HepG2 (cell line): ENCODE results near the gene COL27A1. TPM values are rescaled to one million over a fixed set of nuclear protein-coding genes. Genes with fewer than 3 reads are reported as not detected.

Source experiments
- BRD4 ChIP-seq: sonication (generic); formaldehyde crosslinking; IDR thresholded peaks from 2 replicates; pipeline ENCODE4 v1.4.0; 2020; ENCODE audit warnings: missing genetic modification reagents
- FOXA1 ChIP-seq, 2 experiments: fragments of 450-650 bp in 1 of 2; sonication (generic) in 1 of 2; formaldehyde crosslinking in 1 of 2; IDR thresholded peaks; 2 replicates each; pipeline versions ENCODE4 v1.4.0 to v1.6.1; 2016 to 2020; ENCODE audit warnings: missing genetic modification reagents in 1 of 2
- GABPA ChIP-seq, 2 experiments: IDR thresholded peaks; 2 replicates each; pipeline ENCODE4 v1.6.1; 2011 to 2016; ENCODE audit warnings: low read depth in 2 of 2, low read length in 1 of 2, missing biosample characterization in 1 of 2, missing genetic modification characterization in 1 of 2
- HNRNPL ChIP-seq: fragments of 200-400 bp; formaldehyde crosslinking; IDR thresholded peaks from 2 replicates; pipeline ENCODE4 v1.6.1; 2017; ENCODE audit warnings: mild to moderate bottlenecking, low read depth, low read length
- MED13 ChIP-seq: sonication (generic); formaldehyde crosslinking; IDR thresholded peaks from 2 replicates; pipeline ENCODE4 v1.5.0; 2020; ENCODE audit warnings: missing genetic modification reagents
- NBN ChIP-seq: fragments of 450-650 bp; conservative IDR thresholded peaks from 2 replicates; pipeline ENCODE4 v1.6.1; 2017
- NONO ChIP-seq, 2 experiments: fragments of 450-650 bp in 1 of 2; sonication (generic) in 1 of 2; formaldehyde crosslinking in 1 of 2; IDR thresholded peaks in 1 of 2; conservative IDR thresholded peaks in 1 of 2; 2 replicates each; pipeline versions ENCODE4 v1.6.1 to v1.8.0; 2017 to 2022; ENCODE audit warnings: mild to moderate bottlenecking in 1 of 2, missing genetic modification reagents in 1 of 2, moderate library complexity in 1 of 2
- NR2F2 ChIP-seq: IDR thresholded peaks from 2 replicates; pipeline ENCODE4 v1.6.1; 2012; ENCODE audit warnings: low read depth, inconsistent platforms, borderline replicate concordance
- POLR2AphosphoS2 ChIP-seq: IDR thresholded peaks from 2 replicates; pipeline ENCODE4 v1.6.1; 2011; ENCODE audit warnings: low read depth, low read length, improper control_type of control experiment
- REPIN1 ChIP-seq: sonication (generic); formaldehyde crosslinking; IDR thresholded peaks from 2 replicates; pipeline ENCODE4 v1.8.0; 2022; ENCODE audit warnings: missing genetic modification reagents, low read depth, mild to moderate bottlenecking, borderline replicate concordance
- SRSF1 ChIP-seq: fragments of 200-400 bp; formaldehyde crosslinking; optimal IDR thresholded peaks from 2 replicates; pipeline ENCODE3; 2017; ENCODE audit warnings: mild to moderate bottlenecking, low read depth, low read length, moderate library complexity
- U2AF1 ChIP-seq: fragments of 200-400 bp; formaldehyde crosslinking; optimal IDR thresholded peaks from 2 replicates; pipeline ENCODE3; 2017; ENCODE audit warnings: mild to moderate bottlenecking, low read depth, low read length
- ZNF3 ChIP-seq: IDR thresholded peaks from 2 replicates; pipeline ENCODE4 v1.7.0; 2017; ENCODE audit warnings: inconsistent platforms
- ZNF546 ChIP-seq: sonication (generic); formaldehyde crosslinking; conservative IDR thresholded peaks from 2 replicates; pipeline ENCODE4 v1.8.1; 2023; ENCODE audit warnings: mild to moderate bottlenecking, missing genetic modification reagents
- ZNF550 ChIP-seq: sonication (generic); formaldehyde crosslinking; IDR thresholded peaks from 2 replicates; pipeline ENCODE4 v1.4.0; 2020; ENCODE audit warnings: mild to moderate bottlenecking, missing genetic modification reagents, borderline replicate concordance
- polyA plus RNA-seq, 8 experiments: library from polyadenylated mRNA; depleted of rRNA in 3 of 8; stranded (reverse) in 7 of 8; unstranded in 1 of 8; fragments of >200 nt; fragmentation: Illumina TruSeq in 4 of 8; extraction: Trizol in 4 of 8; gene quantifications; 2 replicates each; pipeline versions ENCODE4 v1.2.1 to v1.2.3, GENCODE V29; 2011 to 2016; ENCODE audit warnings: low read depth in 4 of 8, missing spikeins in 1 of 8, mixed read lengths in 1 of 8; ENCODE audit not compliant: insufficient read depth in 1 of 8
- total RNA-seq, 5 experiments: library from RNA; depleted of rRNA; stranded (reverse); fragments of >200 nt; fragmentation: Illumina TruSeq; extraction: Trizol; gene quantifications; 2 replicates each; pipeline ENCODE4 v1.2.3, GENCODE V29; 2016; ENCODE audit warnings: low read depth in 1 of 5
- TF ChIP-seq, protein P1 (sequence below): sonication (generic); formaldehyde crosslinking; conservative IDR thresholded peaks from 2 replicates; pipeline ENCODE4 v1.5.0; 2020; ENCODE audit warnings: missing genetic modification reagents
- TF ChIP-seq, protein P2 (sequence below): IDR thresholded peaks from 2 replicates; pipeline ENCODE4 v1.6.1; 2016; ENCODE audit warnings: mild to moderate bottlenecking
- TF ChIP-seq, protein P3 (sequence below): sonication (generic); formaldehyde crosslinking; IDR thresholded peaks from 2 replicates; pipeline ENCODE4 v1.4.0; 2020; ENCODE audit warnings: missing genetic modification reagents
- TF ChIP-seq, protein P4 (sequence below): sonication (generic); formaldehyde crosslinking; IDR thresholded peaks from 2 replicates; pipeline ENCODE4 v1.4.0; 2020; ENCODE audit warnings: missing genetic modification reagents

The COL27A1 gene
- total and polyA plus RNA-seq, 2 of the 13 experiments (the other 11 are each of a cell fraction or from before 2014, with no cell fraction given): 71.3 to 89.1 TPM

DNA sequence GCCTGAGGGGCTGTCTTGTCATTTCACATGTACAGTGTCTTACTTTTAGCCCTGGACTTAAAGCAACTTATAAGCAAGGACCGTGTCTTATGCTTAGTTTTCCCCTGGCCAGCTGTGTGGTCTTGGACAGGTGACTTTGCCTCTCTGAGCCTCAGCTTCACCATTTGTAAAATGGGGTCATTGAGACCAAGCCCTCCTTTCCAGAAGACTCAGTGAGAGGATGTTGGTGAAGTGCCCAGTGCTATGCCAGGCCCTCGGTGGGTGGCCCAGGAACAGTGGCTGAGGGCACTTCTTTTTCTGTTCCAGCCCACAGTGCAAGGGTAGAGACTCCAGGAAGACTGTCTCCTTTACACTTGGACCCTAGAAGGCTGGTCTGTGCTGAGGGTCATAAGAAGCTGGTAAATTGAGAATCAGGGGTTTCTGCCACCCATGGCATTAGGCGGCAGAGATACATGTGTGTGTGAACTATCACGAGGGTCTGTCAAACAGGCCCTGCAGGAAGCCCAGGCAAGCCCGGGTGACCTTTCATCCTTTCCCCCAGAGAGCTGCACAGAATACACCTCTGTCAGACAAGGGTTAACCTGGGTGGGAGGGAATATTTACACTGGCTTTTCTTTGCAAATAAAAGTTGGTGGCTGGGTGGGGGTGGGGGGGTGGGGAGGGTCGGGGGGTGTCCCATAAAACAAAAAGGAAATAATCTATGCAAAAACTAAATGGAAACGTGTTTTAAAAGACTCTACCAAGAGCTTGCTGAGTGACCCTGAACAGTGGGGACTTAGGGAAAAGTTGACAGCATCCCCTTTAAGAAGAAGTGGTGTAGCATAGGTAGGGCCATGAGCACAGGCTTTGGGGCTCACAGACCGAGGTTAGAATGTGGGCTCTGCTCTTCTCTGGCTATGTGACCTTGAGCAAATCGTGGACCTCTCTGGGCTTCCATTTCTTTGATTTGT lies 35.8 kb upstream of the COL27A1 start (continued):
- TF ChIP-seq REPIN1 (CRISPR knock-in tag) (peak; percentile 16; the same call in 1 of the 2 replicates), BRD4 (peak; percentile 34; the same call in 1 of the 2 replicates), MED13 (CRISPR knock-in tag) (0 out of 2 replicates have a peak, but pooled peaks have one; percentile 36), SRSF1 (no peak), NBN (no peak), POLR2AphosphoS2 (no peak), NONO (IDR thresholded peaks at IDR 0.05) (no peak), NONO (CRISPR knock-in tag; conservative IDR thresholded peaks at IDR 0.05) (no peak; the same call in 1 of the 2 replicates), GABPA (IDR thresholded peaks at IDR 0.05; ENCODE audit: low read depth, low read length) (no peak), GABPA (CRISPR knock-in tag; IDR thresholded peaks at IDR 0.05; ENCODE audit: low read depth) (peak; percentile 32; the same call in 1 of the 2 replicates), ZNF3 (CRISPR knock-in tag) (no peak), ZNF550 (CRISPR knock-in tag) (no peak), ZNF546 (CRISPR knock-in tag) (no peak), FOXA1 (IDR thresholded peaks at IDR 0.05) (no peak), FOXA1 (CRISPR knock-in tag; IDR thresholded peaks at IDR 0.05) (peak; percentile 56; the same call in 1 of the 2 replicates), U2AF1 (no peak), HNRNPL (0 out of 2 replicates have a peak, but pooled peaks have one; percentile 30), NR2F2 (no peak)
- TF ChIP-seq, protein P1, sequence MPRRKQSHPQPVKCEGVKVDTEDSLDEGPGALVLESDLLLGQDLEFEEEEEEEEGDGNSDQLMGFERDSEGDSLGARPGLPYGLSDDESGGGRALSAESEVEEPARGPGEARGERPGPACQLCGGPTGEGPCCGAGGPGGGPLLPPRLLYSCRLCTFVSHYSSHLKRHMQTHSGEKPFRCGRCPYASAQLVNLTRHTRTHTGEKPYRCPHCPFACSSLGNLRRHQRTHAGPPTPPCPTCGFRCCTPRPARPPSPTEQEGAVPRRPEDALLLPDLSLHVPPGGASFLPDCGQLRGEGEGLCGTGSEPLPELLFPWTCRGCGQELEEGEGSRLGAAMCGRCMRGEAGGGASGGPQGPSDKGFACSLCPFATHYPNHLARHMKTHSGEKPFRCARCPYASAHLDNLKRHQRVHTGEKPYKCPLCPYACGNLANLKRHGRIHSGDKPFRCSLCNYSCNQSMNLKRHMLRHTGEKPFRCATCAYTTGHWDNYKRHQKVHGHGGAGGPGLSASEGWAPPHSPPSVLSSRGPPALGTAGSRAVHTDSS (CRISPR knock-in tag): 0 out of 2 replicates have a peak, but pooled peaks have one; percentile 17
- TF ChIP-seq, protein P2, sequence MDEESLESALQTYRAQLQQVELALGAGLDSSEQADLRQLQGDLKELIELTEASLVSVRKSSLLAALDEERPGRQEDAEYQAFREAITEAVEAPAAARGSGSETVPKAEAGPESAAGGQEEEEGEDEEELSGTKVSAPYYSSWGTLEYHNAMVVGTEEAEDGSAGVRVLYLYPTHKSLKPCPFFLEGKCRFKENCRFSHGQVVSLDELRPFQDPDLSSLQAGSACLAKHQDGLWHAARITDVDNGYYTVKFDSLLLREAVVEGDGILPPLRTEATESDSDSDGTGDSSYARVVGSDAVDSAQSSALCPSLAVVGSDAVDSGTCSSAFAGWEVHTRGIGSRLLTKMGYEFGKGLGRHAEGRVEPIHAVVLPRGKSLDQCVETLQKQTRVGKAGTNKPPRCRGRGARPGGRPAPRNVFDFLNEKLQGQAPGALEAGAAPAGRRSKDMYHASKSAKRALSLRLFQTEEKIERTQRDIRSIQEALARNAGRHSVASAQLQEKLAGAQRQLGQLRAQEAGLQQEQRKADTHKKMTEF (CRISPR knock-in tag): no peak
- TF ChIP-seq, protein P3, sequence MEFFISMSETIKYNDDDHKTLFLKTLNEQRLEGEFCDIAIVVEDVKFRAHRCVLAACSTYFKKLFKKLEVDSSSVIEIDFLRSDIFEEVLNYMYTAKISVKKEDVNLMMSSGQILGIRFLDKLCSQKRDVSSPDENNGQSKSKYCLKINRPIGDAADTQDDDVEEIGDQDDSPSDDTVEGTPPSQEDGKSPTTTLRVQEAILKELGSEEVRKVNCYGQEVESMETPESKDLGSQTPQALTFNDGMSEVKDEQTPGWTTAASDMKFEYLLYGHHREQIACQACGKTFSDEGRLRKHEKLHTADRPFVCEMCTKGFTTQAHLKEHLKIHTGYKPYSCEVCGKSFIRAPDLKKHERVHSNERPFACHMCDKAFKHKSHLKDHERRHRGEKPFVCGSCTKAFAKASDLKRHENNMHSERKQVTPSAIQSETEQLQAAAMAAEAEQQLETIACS (CRISPR knock-in tag): no peak
- TF ChIP-seq, protein P4, sequence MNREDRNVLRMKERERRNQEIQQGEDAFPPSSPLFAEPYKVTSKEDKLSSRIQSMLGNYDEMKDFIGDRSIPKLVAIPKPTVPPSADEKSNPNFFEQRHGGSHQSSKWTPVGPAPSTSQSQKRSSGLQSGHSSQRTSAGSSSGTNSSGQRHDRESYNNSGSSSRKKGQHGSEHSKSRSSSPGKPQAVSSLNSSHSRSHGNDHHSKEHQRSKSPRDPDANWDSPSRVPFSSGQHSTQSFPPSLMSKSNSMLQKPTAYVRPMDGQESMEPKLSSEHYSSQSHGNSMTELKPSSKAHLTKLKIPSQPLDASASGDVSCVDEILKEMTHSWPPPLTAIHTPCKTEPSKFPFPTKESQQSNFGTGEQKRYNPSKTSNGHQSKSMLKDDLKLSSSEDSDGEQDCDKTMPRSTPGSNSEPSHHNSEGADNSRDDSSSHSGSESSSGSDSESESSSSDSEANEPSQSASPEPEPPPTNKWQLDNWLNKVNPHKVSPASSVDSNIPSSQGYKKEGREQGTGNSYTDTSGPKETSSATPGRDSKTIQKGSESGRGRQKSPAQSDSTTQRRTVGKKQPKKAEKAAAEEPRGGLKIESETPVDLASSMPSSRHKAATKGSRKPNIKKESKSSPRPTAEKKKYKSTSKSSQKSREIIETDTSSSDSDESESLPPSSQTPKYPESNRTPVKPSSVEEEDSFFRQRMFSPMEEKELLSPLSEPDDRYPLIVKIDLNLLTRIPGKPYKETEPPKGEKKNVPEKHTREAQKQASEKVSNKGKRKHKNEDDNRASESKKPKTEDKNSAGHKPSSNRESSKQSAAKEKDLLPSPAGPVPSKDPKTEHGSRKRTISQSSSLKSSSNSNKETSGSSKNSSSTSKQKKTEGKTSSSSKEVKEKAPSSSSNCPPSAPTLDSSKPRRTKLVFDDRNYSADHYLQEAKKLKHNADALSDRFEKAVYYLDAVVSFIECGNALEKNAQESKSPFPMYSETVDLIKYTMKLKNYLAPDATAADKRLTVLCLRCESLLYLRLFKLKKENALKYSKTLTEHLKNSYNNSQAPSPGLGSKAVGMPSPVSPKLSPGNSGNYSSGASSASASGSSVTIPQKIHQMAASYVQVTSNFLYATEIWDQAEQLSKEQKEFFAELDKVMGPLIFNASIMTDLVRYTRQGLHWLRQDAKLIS: no peak
